Measurements from ENCODE around the gene RECK.

Gene RECK

DNA sequence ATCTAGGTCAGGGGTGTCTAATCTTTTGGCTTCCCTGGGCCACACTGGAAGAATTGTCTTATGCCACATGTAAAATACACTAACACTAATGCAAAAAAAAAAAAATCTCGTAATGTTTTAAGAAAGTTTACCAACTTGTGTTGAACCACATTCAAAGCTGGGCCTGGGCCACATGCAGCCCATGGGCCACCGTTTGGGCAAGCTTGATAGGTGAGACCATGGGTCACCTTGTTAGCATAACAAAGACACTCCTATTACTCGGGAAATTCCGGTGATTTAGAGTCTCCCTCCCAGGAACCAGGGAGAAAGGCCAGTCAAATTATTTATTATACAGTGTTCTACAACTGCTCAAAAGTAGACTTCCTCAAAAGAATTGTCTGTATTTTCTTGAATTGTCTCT lies 12.7 kb downstream of the RECK start:
- no peak overlapping the region for H3K27ac ChIP-seq
- TF ChIP-seq, protein P1, sequence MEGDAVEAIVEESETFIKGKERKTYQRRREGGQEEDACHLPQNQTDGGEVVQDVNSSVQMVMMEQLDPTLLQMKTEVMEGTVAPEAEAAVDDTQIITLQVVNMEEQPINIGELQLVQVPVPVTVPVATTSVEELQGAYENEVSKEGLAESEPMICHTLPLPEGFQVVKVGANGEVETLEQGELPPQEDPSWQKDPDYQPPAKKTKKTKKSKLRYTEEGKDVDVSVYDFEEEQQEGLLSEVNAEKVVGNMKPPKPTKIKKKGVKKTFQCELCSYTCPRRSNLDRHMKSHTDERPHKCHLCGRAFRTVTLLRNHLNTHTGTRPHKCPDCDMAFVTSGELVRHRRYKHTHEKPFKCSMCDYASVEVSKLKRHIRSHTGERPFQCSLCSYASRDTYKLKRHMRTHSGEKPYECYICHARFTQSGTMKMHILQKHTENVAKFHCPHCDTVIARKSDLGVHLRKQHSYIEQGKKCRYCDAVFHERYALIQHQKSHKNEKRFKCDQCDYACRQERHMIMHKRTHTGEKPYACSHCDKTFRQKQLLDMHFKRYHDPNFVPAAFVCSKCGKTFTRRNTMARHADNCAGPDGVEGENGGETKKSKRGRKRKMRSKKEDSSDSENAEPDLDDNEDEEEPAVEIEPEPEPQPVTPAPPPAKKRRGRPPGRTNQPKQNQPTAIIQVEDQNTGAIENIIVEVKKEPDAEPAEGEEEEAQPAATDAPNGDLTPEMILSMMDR (IDR thresholded peaks at IDR 0.05), result no peak
- TF ChIP-seq ZFX (IDR thresholded peaks at IDR 0.05; ENCODE audit: borderline replicate concordance), result no peak

DNA sequence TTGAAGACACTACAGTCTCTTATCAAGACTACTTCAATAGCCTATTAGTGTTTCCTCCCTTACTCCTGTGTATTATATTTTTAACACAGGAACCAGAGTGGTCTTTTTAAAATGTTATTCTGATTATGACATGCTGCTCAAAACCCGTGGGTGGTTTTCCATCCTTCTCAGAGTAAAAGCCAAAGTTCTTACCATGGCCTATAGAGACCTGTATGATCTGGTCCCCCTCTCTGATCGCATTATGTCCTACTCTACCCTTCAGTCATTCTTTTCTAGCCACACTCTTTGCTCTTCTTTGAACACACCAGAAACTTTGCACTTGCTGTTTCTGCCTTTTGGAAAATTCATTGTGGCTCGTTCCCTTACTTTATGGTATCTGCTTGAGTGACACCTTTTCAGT lies 13.8 kb downstream of the RECK start:
- TF ChIP-seq ZFX (IDR thresholded peaks at IDR 0.05; ENCODE audit: borderline replicate concordance), result no peak
- TF ChIP-seq, protein P1 (IDR thresholded peaks at IDR 0.05), result no peak
- no peak overlapping the region for H3K27ac ChIP-seq

DNA sequence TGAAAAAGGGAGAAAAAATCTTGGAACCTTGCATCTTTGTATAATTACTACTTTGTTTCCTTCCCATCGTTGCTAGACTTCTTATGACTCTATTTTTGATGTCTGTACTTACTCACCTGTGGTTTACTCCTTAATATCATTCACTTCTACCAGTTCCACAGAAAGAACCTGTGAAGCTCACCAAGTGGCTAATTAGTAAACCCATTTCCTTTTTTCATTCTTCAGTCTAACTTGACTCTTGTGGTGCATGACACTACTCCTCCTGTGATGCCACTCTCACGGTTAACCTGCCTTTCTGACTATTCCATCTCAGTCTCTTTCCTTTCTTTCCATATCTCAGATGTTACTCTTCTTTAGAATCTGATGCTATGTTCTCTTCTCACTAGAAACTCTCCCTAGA lies 14.6 kb downstream of the RECK start:
- TF ChIP-seq, protein P1 (IDR thresholded peaks at IDR 0.05), result no peak
- no peak for TF ChIP-seq ZFX (IDR thresholded peaks at IDR 0.05; ENCODE audit: borderline replicate concordance)
- H3K27ac ChIP-seq, result no peak overlapping the region

DNA sequence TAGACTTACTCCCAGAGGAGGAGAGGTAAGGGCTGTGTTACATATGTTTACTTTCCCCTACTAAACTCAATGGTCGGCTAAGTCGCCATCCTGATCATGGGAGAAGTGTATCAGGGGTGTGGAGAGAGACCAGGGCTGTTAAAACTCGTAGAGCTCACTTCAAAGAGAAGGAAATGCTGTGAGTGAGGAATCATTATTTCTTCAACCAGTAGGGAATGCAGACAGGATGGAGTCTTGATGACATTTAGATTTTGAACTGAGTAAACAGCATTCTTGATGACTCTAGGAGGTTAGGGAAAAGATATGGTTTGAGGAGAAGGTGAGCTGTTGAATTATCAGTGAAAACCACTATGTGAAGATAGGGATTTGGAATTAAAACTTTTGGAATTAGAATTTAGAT lies 17.3 kb downstream of the RECK start:
- H3K27ac ChIP-seq, result no peak overlapping the region
- TF ChIP-seq, protein P1 (IDR thresholded peaks at IDR 0.05), result no peak
- no peak for TF ChIP-seq ZFX (IDR thresholded peaks at IDR 0.05; ENCODE audit: borderline replicate concordance)

DNA sequence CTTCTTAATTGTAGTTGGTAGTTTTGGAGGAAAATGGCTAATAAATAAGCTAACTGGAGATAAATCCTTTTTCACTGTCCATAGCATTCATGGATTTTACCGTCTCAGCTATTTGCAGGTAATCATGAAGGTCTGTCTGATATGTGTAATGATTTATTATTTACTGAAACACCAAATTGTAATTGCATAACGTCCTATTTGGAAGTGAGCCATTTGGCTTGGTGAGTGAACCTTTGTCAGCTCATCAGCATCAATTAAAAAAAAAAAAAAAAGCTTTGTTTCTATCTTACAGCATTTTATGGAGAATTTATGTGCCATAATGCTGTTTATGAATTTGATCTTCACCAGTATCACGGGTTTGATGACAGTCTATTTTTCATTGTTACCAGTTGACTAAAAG lies 20.2 kb downstream of the RECK start:
- no peak for TF ChIP-seq ZFX (IDR thresholded peaks at IDR 0.05; ENCODE audit: borderline replicate concordance)
- TF ChIP-seq, protein P1 (IDR thresholded peaks at IDR 0.05), result no peak
- no peak overlapping the region for H3K27ac ChIP-seq

DNA sequence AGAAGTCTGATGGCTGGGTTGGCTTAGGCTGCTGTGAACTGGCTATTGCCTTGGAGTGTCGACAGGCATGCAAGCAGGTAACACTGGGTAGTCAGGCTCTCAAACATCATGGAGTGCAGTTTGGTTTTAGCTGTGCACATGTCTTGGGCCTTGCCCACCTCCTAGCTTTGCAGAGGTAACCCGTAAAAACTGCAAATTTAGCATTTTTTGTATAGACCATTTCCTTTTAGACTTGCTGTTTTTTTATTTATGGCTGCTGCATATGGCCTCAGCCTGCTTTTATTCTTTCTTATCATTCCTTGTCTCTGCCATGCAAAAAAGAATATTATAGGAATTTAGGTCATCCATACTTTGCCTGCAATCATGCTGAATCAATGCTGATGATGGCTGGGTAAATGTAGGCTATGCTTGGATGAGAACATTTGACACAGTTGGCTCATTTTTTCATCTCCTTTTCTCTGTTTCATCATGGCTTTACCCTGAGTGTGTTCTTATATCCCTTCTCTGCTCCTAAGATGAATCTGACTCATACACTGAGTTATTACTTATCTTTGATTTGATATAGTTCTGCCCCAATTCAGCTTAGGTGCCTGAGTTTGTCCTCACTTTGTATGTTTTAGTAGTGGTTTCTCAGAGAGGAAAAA lies 27.2 kb downstream of the RECK start:
- TF ChIP-seq, protein P1 (IDR thresholded peaks at IDR 0.05), result no peak
- no peak for TF ChIP-seq ZFX (IDR thresholded peaks at IDR 0.05; ENCODE audit: borderline replicate concordance)
- H3K27ac ChIP-seq, result no peak overlapping the region

DNA sequence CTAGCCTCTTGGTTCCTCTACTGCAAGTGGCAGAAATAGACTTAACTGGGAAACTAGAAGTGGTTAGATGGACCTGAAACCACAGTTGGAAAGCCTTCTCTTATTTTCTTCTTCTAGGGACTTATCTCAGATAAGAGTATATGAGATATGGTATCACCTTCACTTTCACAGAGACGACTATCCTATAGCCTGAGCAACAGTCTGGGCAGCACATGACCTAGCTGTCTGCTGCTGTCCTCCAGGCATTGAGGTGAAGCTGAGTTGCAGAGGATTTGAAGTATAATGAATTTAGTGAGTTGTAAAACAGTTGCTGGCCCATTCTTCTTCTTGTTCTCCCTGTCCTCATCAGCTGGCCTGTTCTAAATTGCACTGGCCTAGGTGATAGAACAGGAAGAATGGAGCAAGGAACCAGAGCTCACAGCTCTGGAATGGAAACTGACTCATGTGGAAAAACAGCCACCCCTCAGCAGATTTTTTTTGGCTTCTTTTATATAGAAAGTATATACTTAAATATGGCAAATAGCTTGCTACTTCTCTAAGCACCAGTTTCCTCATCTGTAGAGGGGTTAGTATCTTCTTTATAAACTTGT lies 27.8 kb downstream of the RECK start:
- TF ChIP-seq, protein P1 (IDR thresholded peaks at IDR 0.05), result no peak
- no peak for TF ChIP-seq ZFX (IDR thresholded peaks at IDR 0.05; ENCODE audit: borderline replicate concordance)
- no peak overlapping the region for H3K27ac ChIP-seq
